SK-N-SH (cell line): ENCODE measurements around the gene ELF4. TPM values are rescaled to one million over a fixed set of nuclear protein-coding genes. Genes with fewer than 3 reads are reported as not detected.

Experiments used
- CTCF ChIA-PET: fragments of 300-600, 350-600 bp; formaldehyde crosslinking; extraction: SDS; loops from one replicate; lab custom pipeline; 2021; lab: Yijun Ruan, JAX
- POLR2A ChIA-PET: fragments of 350-600 bp; sonication (Branson Sonifier 250); formaldehyde crosslinking; extraction: SDS; loops from one replicate; lab custom pipeline; 2020; ENCODE audit warnings: antibody characterized with exemption, inconsistent platforms; lab: Yijun Ruan, JAX
- DNase-seq: peaks from one replicate; pipeline ENCODE4 v3.0.0; 2012
- H2AFZ ChIP-seq: fragments of 200-600 bp; sonication (generic); 2 replicates; pipeline ENCODE4 v1.8.1; 2016; ENCODE audit warnings: antibody characterized with exemption, mild to moderate bottlenecking, low read depth
- H3F3A ChIP-seq: fragments of 200-600 bp; sonication (generic); replicated peaks from 2 replicates; pipeline ENCODE3; 2016; ENCODE audit warnings: antibody characterized with exemption, mild to moderate bottlenecking; ENCODE audit not compliant: insufficient read depth
- H3K27ac ChIP-seq, 2 experiments: fragments of 200-500 bp in 1 of 2; fragments of 200-600 bp in 1 of 2; sonication (Bioruptor generic) in 1 of 2; sonication (generic), shearing (Covaris generic) in 1 of 2; 2 replicates each; pipeline versions ENCODE4 v1.5.1 to v1.6.1; 2014 to 2016; ENCODE audit warnings: low read depth in 2 of 2, inconsistent platforms in 1 of 2, low read length in 1 of 2, mild to moderate bottlenecking in 1 of 2, mixed read lengths in 1 of 2
- H3K27me3 ChIP-seq: fragments of 200-600 bp; sonication (generic), shearing (Covaris generic); 2 replicates; pipeline ENCODE4 v1.6.1; 2016; ENCODE audit warnings: mixed run types; ENCODE audit not compliant: insufficient read depth
- H3K36me3 ChIP-seq, 2 experiments: fragments of 200-500 bp in 1 of 2; fragments of 200-600 bp in 1 of 2; sonication (Bioruptor generic) in 1 of 2; sonication (generic) in 1 of 2; replicated peaks in 1 of 2; 2 replicates each; pipeline versions ENCODE3 to v1.5.1; 2014 to 2016; ENCODE audit warnings: low read length in 1 of 2, mild to moderate bottlenecking in 1 of 2; ENCODE audit not compliant: insufficient read depth in 2 of 2, control insufficient read depth in 1 of 2
- H3K4me1 ChIP-seq, 2 experiments: fragments of 200-500 bp in 1 of 2; fragments of 200-600 bp in 1 of 2; sonication (Bioruptor generic) in 1 of 2; sonication (generic), shearing (Covaris generic) in 1 of 2; 2 replicates each; pipeline versions ENCODE4 v1.5.1 to v1.6.1; 2014 to 2016; ENCODE audit warnings: low read depth in 1 of 2, low read length in 1 of 2, mixed run types in 1 of 2; ENCODE audit not compliant: insufficient read depth in 2 of 2, control insufficient read depth in 1 of 2
- H3K4me2 ChIP-seq: fragments of 200-600 bp; sonication (generic), shearing (Covaris generic); 2 replicates; pipeline ENCODE4 v1.6.1; 2017; ENCODE audit warnings: mixed run types
- H3K4me3 ChIP-seq, 2 experiments: fragments of 200-500 bp in 1 of 2; fragments of 200-600 bp in 1 of 2; sonication (Bioruptor generic) in 1 of 2; sonication (generic), shearing (Covaris generic) in 1 of 2; 2 replicates each; pipeline versions ENCODE4 v1.5.1 to v1.8.1; 2014 to 2016; ENCODE audit warnings: low read depth in 2 of 2, inconsistent platforms in 1 of 2, low read length in 1 of 2, mild to moderate bottlenecking in 1 of 2, mixed read lengths in 1 of 2, moderate library complexity in 1 of 2
- H3K79me2 ChIP-seq: fragments of 200-600 bp; sonication (generic); 2 replicates; pipeline ENCODE4 v1.8.1; 2017; ENCODE audit warnings: mild to moderate bottlenecking; ENCODE audit not compliant: insufficient read depth
- H3K9ac ChIP-seq: fragments of 200-600 bp; sonication (generic); 2 replicates; pipeline ENCODE4 v1.6.1; 2017; ENCODE audit warnings: mixed run types
- H3K9me2 ChIP-seq: fragments of 200-600 bp; sonication (generic); 2 replicates; pipeline ENCODE4 v1.6.1; 2017; ENCODE audit warnings: mixed run types
- H3K9me3 ChIP-seq: fragments of 200-600 bp; sonication (generic); 2 replicates; pipeline ENCODE4 v1.6.1; 2017; ENCODE audit warnings: mixed run types, mild to moderate bottlenecking, moderate library complexity
- H4K20me1 ChIP-seq: fragments of 200-600 bp; sonication (generic); 2 replicates; pipeline ENCODE4 v1.6.1; 2017; ENCODE audit warnings: mild to moderate bottlenecking, mixed run types; ENCODE audit not compliant: insufficient read depth
- ELF1 ChIP-seq: IDR thresholded peaks from 2 replicates; pipeline ENCODE4 v1.4.0; 2012
- EP300 ChIP-seq, 2 experiments: IDR thresholded peaks; 2 replicates each; pipeline versions ENCODE4 v1.4.0 to v1.6.1; 2012; ENCODE audit warnings: borderline replicate concordance in 1 of 2, low read depth in 1 of 2, low read length in 1 of 2
- FOSL2 ChIP-seq: IDR thresholded peaks from 2 replicates; pipeline ENCODE4 v1.4.0; 2012; ENCODE audit warnings: low read depth, mild to moderate bottlenecking, moderate library complexity, borderline replicate concordance
- GATA2 ChIP-seq: sonication (generic); formaldehyde crosslinking; IDR thresholded peaks from 2 replicates; pipeline ENCODE4 v1.5.0; 2020; ENCODE audit warnings: mild to moderate bottlenecking, missing genetic modification reagents
- IRF3 ChIP-seq: fragments of 150-350 bp; IDR thresholded peaks from 2 replicates; pipeline ENCODE4 v1.6.1; 2016; ENCODE audit warnings: mild to moderate bottlenecking, low read depth, low read length
- MEF2A ChIP-seq: IDR thresholded peaks from 2 replicates; pipeline ENCODE4 v1.4.0; 2012; ENCODE audit warnings: low read depth, borderline replicate concordance
- MXI1 ChIP-seq: IDR thresholded peaks from 2 replicates; pipeline ENCODE4 v1.6.1; 2012; ENCODE audit warnings: mild to moderate bottlenecking, low read depth, low read length, improper control_type of control experiment
- NFIC ChIP-seq: IDR thresholded peaks from 2 replicates; pipeline ENCODE4 v1.4.0; 2012; ENCODE audit warnings: borderline replicate concordance
- NRF1 ChIP-seq: IDR thresholded peaks from 2 replicates; pipeline ENCODE4 v1.6.1; 2012; ENCODE audit warnings: low read depth, mild to moderate bottlenecking, low read length
- PBX3 ChIP-seq: IDR thresholded peaks from 2 replicates; pipeline ENCODE4; 2012
- RFX5 ChIP-seq: IDR thresholded peaks from 2 replicates; pipeline ENCODE4 v1.6.1; 2012; ENCODE audit warnings: mild to moderate bottlenecking, improper control_type of control experiment, low read length
- RXRA ChIP-seq: IDR thresholded peaks from 2 replicates; pipeline ENCODE4 v1.4.0; 2012; ENCODE audit warnings: low read depth, mild to moderate bottlenecking, borderline replicate concordance
- SIN3A ChIP-seq: IDR thresholded peaks from 2 replicates; pipeline ENCODE4 v1.6.1; 2012; ENCODE audit warnings: low read depth, mild to moderate bottlenecking, low read length, moderate library complexity, borderline replicate concordance
- SMC3 ChIP-seq: IDR thresholded peaks from 2 replicates; pipeline ENCODE4 v1.6.1; 2012; ENCODE audit warnings: low read depth, low read length, improper control_type of control experiment
- YY1 ChIP-seq: IDR thresholded peaks from 2 replicates; pipeline ENCODE4 v1.4.0; 2012; ENCODE audit warnings: low read depth, mild to moderate bottlenecking
- ZBTB33 ChIP-seq: IDR thresholded peaks from 2 replicates; pipeline ENCODE4 v1.4.0; 2012; ENCODE audit warnings: low read depth, borderline replicate concordance
- WGBS: methylation state at CpG from one replicate; pipeline ENCODE4 v1.1.6; 2017; ENCODE audit warnings: low lambda C conversion rate; 5-methylcytosine and 5-hydroxymethylcytosine counted together
- polyA plus RNA-seq, 3 experiments: library from polyadenylated mRNA; depleted of rRNA; stranded (reverse); fragments of >200 nt; gene quantifications; 2 replicates each; pipeline ENCODE4 v1.2.3, GENCODE V29; 2012
- TF ChIP-seq, protein P1 (sequence below): IDR thresholded peaks from 2 replicates; pipeline ENCODE4 v1.4.0; 2012; ENCODE audit warnings: low read depth
- TF ChIP-seq, protein P2 (sequence below): fragments of 200-600 bp; sonication (generic); IDR thresholded peaks from 2 replicates; pipeline ENCODE4 v1.6.1; 2017; ENCODE audit warnings: antibody characterized with exemption, mild to moderate bottlenecking, moderate library complexity
- TF ChIP-seq, protein P3 (sequence below): fragments of 150-350 bp; IDR thresholded peaks from 2 replicates; pipeline ENCODE4 v1.6.1; 2017; ENCODE audit warnings: antibody characterized with exemption, low read length, low read depth, borderline replicate concordance

ELF4 gene
- polyA plus RNA-seq, 1 of the 3 experiments (the other 2 are of a cell fraction), result 9.6 TPM

DNA sequence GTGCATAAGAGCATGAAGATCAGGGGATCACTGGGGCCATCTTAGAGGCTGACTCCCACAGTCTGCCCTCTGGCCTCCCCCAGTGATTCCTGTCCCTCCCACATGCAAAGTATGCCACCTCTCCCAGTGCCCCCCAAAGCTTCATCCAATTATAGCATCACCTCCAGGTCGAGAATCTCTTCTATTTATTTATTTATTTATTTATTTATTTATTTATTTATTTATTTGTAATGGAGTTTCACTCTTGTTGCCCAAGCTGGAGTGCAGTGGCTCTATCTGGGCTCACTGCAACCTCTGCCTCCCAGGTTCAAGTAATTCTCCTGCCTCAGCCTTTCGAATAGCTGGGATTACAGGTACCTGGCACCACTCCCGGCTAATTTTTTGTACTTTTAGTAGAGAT lies 77.7 kb downstream of the ELF4 start:
- Histone ChIP-seq H3K9me3 (no peaks in the 10 kb centered on the region), H2AFZ (no peak overlapping the region), H4K20me1 (no peaks in the 10 kb centered on the region), H3K79me2 (no peaks in the 10 kb centered on the region), H3K4me1 (no peaks in the 10 kb centered on the region), H3K9ac (no peak overlapping the region), H3K4me2 (no peak overlapping the region), H3K9me2 (no peaks in the 10 kb centered on the region), H3K4me3 (no peak overlapping the region), H3F3A (no peaks in the 10 kb centered on the region), H3K27me3 (peaks cover 25% of the 10 kb centered on the region; the same call in 1 of the 2 replicates), H3K27ac (no peak overlapping the region), H3K36me3 (peaks cover 0 to 18% of the 10 kb centered on the region in 2 experiments)
- DNase-seq, result no peak
- 54% methylated on average over 3 of the region's 3 CpGs for WGBS
- no peak for TF ChIP-seq GATA2 (CRISPR knock-in tag)
- no peak for TF ChIP-seq SMC3
- TF ChIP-seq EP300 (IDR thresholded peaks at IDR 0.05; ENCODE audit: borderline replicate concordance in 1 of 2, low read depth in 1 of 2, low read length in 1 of 2), result no peak
- no peak for TF ChIP-seq YY1
- TF ChIP-seq, protein P1, sequence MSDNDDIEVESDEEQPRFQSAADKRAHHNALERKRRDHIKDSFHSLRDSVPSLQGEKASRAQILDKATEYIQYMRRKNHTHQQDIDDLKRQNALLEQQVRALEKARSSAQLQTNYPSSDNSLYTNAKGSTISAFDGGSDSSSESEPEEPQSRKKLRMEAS, result no peak
- no peak for TF ChIP-seq IRF3
- no peak for TF ChIP-seq RXRA
- no peak for TF ChIP-seq FOSL2
- no peak for TF ChIP-seq NRF1
- no peak for TF ChIP-seq MEF2A
- no peak for TF ChIP-seq NFIC
- no peak for TF ChIP-seq ZBTB33
- TF ChIP-seq PBX3, result no peak
- TF ChIP-seq SIN3A, result no peak
- no peak for TF ChIP-seq RFX5
- TF ChIP-seq ELF1, result no peak
- TF ChIP-seq, protein P2, sequence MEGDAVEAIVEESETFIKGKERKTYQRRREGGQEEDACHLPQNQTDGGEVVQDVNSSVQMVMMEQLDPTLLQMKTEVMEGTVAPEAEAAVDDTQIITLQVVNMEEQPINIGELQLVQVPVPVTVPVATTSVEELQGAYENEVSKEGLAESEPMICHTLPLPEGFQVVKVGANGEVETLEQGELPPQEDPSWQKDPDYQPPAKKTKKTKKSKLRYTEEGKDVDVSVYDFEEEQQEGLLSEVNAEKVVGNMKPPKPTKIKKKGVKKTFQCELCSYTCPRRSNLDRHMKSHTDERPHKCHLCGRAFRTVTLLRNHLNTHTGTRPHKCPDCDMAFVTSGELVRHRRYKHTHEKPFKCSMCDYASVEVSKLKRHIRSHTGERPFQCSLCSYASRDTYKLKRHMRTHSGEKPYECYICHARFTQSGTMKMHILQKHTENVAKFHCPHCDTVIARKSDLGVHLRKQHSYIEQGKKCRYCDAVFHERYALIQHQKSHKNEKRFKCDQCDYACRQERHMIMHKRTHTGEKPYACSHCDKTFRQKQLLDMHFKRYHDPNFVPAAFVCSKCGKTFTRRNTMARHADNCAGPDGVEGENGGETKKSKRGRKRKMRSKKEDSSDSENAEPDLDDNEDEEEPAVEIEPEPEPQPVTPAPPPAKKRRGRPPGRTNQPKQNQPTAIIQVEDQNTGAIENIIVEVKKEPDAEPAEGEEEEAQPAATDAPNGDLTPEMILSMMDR, result no peak
- TF ChIP-seq, protein P3, sequence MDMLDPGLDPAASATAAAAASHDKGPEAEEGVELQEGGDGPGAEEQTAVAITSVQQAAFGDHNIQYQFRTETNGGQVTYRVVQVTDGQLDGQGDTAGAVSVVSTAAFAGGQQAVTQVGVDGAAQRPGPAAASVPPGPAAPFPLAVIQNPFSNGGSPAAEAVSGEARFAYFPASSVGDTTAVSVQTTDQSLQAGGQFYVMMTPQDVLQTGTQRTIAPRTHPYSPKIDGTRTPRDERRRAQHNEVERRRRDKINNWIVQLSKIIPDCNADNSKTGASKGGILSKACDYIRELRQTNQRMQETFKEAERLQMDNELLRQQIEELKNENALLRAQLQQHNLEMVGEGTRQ, result no peak
- TF ChIP-seq MXI1, result no peak
- ChIA-PET CTCF (interaction anchor here (1.1 to 1.3 kb wide), 2 partner anchors 28 to 428 kb away, joined by 3 to 5 read pairs; no protein-coding TSS in a partner anchor), POLR2A (no interaction called here)
